Gastrocnemius medialis (tissue), 4 donors: ENCODE measurements around the gene PTGER1.

Experiments used
- POLR2A ChIP-seq, 2 donors: fragments of 450-650 bp; IDR thresholded peaks; one replicate each; pipeline ENCODE4 v1.6.1; 2017; ENCODE audit warnings: antibody characterized with exemption in 2 of 2, mild to moderate bottlenecking in 2 of 2, moderate library complexity in 2 of 2
- TF ChIP-seq, protein P1 (sequence below), 5 experiments: fragments of 450-650 bp in 3 of 5; fragments of 200-600 bp in 2 of 5; sonication (generic) in 2 of 5; IDR thresholded peaks in 4 of 5; conservative IDR thresholded peaks in 1 of 5; 1 replicate in 4 of 5; 2 replicates in 1 of 5; pipeline ENCODE4 v1.5.1; 2016 to 2019; ENCODE audit warnings: antibody characterized with exemption in 5 of 5, mild to moderate bottlenecking in 3 of 5, moderate library complexity in 3 of 5

DNA sequence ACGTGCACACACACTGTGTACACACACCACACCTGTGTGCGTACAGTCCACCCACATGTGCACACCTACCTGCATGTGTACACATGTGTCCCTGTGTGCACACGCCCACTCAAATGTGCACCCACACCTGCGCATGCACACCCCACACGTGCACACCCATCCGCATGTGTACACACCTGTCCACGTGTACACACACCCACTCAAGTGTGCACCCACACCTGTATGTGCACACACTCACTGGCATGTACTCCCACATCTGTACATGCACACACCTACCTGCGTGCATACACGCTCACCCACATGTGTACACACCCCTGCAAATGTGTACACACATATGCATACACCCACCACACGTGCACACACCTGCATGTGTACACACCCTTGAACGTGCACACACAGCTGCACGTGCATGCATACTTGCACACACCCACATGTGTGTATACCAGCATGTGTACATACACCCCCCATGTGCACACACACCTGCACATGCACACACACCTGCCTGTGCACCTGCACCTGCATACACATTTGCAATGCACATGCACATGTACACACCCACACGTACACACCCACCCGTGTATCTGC, 31.4 kb downstream of the PTGER1 start:
- TF ChIP-seq, protein P1, sequence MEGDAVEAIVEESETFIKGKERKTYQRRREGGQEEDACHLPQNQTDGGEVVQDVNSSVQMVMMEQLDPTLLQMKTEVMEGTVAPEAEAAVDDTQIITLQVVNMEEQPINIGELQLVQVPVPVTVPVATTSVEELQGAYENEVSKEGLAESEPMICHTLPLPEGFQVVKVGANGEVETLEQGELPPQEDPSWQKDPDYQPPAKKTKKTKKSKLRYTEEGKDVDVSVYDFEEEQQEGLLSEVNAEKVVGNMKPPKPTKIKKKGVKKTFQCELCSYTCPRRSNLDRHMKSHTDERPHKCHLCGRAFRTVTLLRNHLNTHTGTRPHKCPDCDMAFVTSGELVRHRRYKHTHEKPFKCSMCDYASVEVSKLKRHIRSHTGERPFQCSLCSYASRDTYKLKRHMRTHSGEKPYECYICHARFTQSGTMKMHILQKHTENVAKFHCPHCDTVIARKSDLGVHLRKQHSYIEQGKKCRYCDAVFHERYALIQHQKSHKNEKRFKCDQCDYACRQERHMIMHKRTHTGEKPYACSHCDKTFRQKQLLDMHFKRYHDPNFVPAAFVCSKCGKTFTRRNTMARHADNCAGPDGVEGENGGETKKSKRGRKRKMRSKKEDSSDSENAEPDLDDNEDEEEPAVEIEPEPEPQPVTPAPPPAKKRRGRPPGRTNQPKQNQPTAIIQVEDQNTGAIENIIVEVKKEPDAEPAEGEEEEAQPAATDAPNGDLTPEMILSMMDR (IDR thresholded peaks at IDR 0.05 in 4 of 5, conservative IDR thresholded peaks at IDR 0.05 in 1 of 5) = no peak
- TF ChIP-seq POLR2A (IDR thresholded peaks at IDR 0.05) = no peak
